Measurements from ENCODE around the gene OTUD3. TPM values are rescaled to one million over a fixed set of nuclear protein-coding genes. Genes with fewer than 3 reads are reported as not detected.

Gene OTUD3
- total and polyA plus RNA-seq, 2 of the 13 experiments (the other 11 are each of a cell fraction or from before 2014, with no cell fraction given): 5.2 to 7.5 TPM

DNA sequence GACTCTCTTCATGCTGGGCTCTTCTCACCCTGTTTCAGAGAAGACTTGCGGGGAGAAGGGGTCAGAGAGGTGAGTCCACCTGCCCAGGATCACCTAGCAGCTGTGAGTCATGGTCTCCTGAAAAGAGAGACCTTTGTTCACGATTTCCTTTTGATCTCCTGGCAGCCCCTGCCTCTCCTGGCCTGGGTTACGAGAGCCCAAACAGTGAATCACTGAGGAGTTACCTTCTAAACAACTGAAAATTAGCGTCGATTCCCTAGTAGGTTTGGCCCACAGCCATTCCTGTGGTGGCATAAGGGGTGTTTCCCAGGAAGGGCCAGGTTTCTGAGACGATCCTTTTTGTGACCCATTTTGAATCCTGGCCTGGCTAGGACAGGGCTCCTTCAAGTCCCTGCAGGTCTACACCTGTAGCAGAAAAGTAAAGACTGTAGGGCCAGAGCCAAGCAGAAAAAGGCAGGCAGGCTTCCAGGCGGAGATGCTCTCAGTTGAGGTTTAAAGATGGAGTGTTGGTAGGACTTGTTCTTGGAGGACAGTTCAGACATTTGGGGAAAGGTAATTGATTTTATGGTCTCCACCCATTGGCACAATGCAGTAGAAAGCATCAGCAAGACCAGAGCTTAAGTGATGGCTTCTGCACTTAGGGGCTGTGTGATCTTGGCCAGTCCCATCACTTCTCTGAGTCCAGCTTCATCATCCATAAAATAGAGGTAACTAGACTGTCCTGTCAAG lies 43.3 kb downstream of the OTUD3 start (continued):
- TF ChIP-seq SPEN (CRISPR knock-in tag; IDR thresholded peaks at IDR 0.05; ENCODE audit: low read depth) (no peak), ZEB1 (IDR thresholded peaks at IDR 0.05; ENCODE audit: insufficient replicate concordance, low read depth) (peak; percentile 99), KAT2B (IDR thresholded peaks at IDR 0.05; ENCODE audit: borderline replicate concordance, low read depth, low read length) (no peak), XRCC5 (optimal IDR thresholded peaks at IDR 0.05; ENCODE audit: low read length) (no peak), RBM22 (optimal IDR thresholded peaks at IDR 0.05; ENCODE audit: low read length) (no peak), ZNF839 (CRISPR knock-in tag; IDR thresholded peaks at IDR 0.05; ENCODE audit: borderline replicate concordance) (no peak), ZNF549 (CRISPR knock-in tag; IDR thresholded peaks at IDR 0.05) (no peak), ZFYVE20 (CRISPR knock-in tag; IDR thresholded peaks at IDR 0.05; ENCODE audit: borderline replicate concordance, low read depth) (no peak), GATA4 (IDR thresholded peaks at IDR 0.05; ENCODE audit: borderline replicate concordance, low read depth) (peak; percentile 67; the same call in 1 of the 2 replicates), RBAK (CRISPR knock-in tag; IDR thresholded peaks at IDR 0.05) (no peak), XBP1 (CRISPR knock-in tag; IDR thresholded peaks at IDR 0.05) (no peak), MTF2 (CRISPR knock-in tag; IDR thresholded peaks at IDR 0.05; ENCODE audit: borderline replicate concordance) (no peak), ZNF570 (CRISPR knock-in tag; IDR thresholded peaks at IDR 0.05; ENCODE audit: borderline replicate concordance) (no peak), FOXK2 (IDR thresholded peaks at IDR 0.05) (no peak)
- TF ChIP-seq, protein P1, sequence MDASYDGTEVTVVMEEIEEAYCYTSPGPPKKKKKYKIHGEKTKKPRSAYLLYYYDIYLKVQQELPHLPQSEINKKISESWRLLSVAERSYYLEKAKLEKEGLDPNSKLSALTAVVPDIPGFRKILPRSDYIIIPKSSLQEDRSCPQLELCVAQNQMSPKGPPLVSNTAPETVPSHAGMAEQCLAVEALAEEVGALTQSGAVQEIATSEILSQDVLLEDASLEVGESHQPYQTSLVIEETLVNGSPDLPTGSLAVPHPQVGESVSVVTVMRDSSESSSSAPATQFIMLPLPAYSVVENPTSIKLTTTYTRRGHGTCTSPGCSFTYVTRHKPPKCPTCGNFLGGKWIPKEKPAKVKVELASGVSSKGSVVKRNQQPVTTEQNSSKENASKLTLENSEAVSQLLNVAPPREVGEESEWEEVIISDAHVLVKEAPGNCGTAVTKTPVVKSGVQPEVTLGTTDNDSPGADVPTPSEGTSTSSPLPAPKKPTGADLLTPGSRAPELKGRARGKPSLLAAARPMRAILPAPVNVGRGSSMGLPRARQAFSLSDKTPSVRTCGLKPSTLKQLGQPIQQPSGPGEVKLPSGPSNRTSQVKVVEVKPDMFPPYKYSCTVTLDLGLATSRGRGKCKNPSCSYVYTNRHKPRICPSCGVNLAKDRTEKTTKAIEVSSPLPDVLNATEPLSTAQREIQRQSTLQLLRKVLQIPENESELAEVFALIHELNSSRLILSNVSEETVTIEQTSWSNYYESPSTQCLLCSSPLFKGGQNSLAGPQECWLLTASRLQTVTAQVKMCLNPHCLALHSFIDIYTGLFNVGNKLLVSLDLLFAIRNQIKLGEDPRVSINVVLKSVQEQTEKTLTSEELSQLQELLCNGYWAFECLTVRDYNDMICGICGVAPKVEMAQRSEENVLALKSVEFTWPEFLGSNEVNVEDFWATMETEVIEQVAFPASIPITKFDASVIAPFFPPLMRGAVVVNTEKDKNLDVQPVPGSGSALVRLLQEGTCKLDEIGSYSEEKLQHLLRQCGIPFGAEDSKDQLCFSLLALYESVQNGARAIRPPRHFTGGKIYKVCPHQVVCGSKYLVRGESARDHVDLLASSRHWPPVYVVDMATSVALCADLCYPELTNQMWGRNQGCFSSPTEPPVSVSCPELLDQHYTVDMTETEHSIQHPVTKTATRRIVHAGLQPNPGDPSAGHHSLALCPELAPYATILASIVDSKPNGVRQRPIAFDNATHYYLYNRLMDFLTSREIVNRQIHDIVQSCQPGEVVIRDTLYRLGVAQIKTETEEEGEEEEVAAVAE (CRISPR knock-in tag; IDR thresholded peaks at IDR 0.05; ENCODE audit: borderline replicate concordance): no peak
- TF ChIP-seq, protein P2, sequence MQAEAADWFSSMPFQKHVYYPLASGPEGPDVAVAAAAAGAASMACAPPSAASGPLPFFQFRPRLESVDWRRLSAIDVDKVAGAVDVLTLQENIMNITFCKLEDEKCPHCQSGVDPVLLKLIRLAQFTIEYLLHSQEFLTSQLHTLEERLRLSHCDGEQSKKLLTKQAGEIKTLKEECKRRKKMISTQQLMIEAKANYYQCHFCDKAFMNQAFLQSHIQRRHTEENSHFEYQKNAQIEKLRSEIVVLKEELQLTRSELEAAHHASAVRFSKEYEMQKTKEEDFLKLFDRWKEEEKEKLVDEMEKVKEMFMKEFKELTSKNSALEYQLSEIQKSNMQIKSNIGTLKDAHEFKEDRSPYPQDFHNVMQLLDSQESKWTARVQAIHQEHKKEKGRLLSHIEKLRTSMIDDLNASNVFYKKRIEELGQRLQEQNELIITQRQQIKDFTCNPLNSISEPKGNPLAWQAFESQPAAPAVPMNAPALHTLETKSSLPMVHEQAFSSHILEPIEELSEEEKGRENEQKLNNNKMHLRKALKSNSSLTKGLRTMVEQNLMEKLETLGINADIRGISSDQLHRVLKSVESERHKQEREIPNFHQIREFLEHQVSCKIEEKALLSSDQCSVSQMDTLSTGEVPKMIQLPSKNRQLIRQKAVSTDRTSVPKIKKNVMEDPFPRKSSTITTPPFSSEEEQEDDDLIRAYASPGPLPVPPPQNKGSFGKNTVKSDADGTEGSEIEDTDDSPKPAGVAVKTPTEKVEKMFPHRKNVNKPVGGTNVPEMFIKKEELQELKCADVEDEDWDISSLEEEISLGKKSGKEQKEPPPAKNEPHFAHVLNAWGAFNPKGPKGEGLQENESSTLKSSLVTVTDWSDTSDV (CRISPR knock-in tag; IDR thresholded peaks at IDR 0.05): no peak
- TF ChIP-seq, protein P3, sequence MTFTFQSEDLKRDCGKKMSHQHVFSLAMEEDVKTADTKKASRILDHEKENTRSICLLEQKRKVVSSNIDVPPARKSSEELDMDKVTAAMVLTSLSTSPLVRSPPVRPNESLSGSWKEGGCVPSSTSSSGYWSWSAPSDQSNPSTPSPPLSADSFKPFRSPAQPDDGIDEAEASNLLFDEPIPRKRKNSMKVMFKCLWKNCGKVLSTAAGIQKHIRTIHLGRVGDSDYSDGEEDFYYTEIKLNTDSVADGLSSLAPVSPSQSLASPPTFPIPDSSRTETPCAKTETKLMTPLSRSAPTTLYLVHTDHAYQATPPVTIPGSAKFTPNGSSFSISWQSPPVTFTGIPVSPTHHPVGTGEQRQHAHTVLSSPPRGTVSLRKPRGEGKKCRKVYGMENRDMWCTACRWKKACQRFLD (CRISPR knock-in tag; IDR thresholded peaks at IDR 0.05; ENCODE audit: borderline replicate concordance): no peak
- TF ChIP-seq, protein P4, sequence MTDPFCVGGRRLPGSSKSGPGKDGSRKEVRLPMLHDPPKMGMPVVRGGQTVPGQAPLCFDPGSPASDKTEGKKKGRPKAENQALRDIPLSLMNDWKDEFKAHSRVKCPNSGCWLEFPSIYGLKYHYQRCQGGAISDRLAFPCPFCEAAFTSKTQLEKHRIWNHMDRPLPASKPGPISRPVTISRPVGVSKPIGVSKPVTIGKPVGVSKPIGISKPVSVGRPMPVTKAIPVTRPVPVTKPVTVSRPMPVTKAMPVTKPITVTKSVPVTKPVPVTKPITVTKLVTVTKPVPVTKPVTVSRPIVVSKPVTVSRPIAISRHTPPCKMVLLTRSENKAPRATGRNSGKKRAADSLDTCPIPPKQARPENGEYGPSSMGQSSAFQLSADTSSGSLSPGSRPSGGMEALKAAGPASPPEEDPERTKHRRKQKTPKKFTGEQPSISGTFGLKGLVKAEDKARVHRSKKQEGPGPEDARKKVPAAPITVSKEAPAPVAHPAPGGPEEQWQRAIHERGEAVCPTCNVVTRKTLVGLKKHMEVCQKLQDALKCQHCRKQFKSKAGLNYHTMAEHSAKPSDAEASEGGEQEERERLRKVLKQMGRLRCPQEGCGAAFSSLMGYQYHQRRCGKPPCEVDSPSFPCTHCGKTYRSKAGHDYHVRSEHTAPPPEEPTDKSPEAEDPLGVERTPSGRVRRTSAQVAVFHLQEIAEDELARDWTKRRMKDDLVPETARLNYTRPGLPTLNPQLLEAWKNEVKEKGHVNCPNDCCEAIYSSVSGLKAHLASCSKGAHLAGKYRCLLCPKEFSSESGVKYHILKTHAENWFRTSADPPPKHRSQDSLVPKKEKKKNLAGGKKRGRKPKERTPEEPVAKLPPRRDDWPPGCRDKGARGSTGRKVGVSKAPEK (CRISPR knock-in tag; IDR thresholded peaks at IDR 0.05; ENCODE audit: borderline replicate concordance): no peak
